HG02973 (cell line): Measurements from ENCODE around the gene C20orf204.

Source experiments
- ATAC-seq: cut with Tn5 transposase; IDR thresholded peaks from one replicate; pipeline ENCODE4 v1.9.1; 2021; ENCODE audit warnings: moderate library complexity; ENCODE audit not compliant: unreplicated experiment

Gene C20orf204

DNA sequence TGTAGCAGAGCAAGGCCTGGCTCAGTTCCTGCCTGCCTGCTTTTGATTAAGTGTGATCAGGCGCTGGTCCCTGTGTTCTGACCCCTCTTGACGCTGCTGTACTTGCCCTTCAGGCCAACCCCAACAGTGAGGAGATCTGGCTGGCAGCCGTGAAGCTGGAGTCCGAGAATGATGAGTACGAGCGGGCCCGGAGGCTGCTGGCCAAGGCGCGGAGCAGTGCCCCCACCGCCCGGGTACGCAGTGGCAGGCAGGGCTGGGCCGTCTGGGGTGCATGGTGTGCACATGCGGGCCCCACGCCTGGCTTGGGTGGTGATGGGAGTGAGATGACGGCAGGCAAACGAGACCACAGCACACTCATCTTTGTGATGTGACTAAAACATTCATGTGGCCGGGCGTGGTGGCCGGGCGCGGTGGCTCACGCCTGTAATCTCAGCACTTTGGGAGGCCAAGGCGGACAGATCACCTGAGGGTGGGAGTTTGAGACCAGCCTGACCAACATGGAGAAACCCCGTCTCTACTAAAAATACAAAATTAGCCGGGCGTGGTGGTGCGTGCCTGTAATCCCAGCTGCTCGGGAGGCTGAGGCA, 10.1 kb upstream of the C20orf204 start:
- ATAC-seq, result no peak

- ATAC-seq, result no peak
These were observed 7.8 kb upstream of the C20orf204 start for GRCh38 chr20:64027981-64028685.

- ATAC-seq, result no peak
These were observed 6.5 kb upstream of the C20orf204 start for GRCh38 chr20:64029293-64030117.

DNA sequence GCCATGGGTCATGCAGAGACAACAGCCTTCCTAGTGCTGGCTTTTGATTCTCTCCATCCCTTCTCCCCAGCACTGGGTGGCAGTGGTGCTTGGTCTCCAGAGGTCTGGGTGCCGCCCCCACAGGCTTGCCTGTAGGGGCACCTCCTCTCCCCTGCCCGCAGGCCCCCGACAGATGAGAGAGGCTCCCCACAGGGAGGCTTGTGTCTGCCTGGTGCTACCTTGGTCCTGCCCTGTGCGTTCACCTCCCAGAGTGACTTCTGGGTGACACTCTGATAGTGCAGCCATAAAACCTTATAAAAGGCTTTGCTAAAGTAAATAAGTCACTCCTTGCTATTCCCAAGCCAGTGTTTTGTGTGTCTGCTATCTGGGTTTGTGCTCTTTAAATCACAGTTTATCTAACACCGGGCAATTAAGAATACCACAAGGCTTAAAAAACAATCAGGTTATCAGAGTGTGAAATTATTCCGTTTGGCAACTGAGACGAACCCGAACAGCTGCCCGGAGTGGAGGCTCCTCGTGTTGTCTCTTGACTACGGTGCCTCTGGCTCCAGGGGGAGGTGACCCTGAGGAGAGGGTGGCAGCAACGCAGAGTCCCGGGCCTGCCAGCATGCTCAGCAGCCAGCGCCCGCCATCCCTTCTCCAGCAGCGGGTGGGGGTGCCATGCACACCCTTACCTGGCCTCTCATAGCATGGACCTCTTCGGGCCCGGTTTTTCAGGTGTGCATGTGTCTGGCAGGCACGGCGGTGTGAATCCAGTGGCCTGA, 5.4 kb upstream of the C20orf204 start:
- ATAC-seq, result no peak

DNA sequence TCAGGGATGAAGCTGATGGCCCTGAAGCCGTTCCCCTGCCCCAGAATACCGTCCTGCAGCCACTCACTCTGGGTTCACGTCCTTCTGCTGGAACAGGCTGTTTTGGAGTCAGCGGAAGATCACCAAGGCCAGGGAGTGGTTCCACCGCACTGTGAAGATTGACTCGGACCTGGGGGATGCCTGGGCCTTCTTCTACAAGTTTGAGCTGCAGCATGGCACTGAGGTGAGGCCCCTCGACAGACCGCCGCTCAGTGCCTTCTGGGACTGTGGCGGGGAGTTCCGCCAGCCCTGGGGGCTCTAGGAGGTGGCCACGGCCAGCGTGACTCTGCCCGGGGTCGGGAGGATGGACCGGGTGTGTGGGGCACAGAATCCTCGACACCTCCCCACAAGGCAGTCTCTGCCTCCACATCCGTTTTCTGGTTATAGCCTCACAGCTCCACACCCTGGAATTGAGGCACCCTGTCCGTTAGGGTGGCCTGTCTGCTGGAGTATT, 4.1 kb upstream of the C20orf204 start:
- ATAC-seq, result no peak

DNA sequence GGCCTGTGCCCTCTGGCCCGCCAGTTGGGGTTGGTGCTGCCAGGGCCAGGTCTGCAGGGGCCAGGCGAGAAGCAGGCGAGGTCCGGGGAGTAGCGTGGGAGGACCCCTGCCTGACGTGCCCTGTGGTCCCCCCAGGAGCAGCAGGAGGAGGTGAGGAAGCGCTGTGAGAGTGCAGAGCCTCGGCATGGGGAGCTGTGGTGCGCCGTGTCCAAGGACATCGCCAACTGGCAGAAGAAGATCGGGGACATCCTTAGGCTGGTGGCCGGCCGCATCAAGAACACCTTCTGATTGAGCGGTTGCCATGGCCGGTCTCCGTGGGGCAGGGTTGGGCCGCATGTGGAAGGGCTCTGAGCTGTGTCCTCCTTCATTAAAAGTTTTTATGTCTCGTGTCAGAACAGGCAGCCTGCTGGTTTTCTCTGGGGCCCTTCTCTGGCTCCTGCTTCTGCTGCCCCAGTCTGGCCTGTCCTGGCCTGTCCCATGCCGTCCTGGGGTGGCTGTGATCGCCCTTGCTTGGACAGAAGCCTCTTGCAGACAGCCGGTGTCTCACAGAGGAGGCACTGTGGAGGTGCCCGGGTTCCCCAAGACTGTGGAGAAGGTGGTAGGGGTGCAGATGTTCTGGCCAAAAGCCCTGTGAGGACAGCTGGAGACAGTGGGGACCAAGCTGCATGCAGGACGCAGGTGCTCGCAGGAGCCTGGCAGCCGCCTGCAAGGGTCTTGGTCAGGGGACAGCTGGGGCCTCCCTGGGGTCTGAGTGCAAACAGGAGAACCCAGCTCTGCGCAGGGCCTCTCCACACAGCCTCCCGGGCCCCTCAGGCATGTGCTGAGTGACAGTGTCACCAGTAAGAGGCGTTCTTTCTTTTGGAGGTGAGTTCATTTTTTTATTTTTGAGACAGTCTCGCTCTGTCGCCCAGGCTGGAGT, 3.0 kb upstream of the C20orf204 start:
- ATAC-seq, result no peak

DNA sequence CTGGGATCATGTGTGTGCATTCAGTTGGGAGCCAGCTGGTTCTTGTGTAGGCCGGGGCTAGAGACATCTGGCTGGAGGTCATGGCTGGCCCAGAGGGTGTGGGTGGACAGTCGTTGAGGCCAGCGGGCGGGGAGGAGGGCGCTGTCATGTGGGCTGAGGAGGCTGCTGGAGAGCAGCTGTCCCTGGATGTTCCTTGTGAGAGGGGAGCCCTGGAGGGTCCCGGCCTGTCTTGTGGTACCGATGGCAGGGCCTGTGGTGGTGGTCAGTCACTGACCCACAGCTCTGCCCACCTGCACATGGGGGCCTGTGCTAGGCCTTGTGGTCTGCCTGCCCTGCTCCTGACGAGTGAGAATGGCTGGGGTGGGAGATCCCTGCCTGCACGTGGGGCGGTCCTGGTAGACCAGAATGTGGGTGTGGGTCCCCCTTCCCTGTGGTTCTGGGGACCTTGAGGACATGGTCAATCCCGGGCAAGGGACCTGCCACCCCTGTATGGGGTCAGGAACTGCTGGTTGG, 1.9 kb upstream of the C20orf204 start:
- no peak for ATAC-seq

- ATAC-seq, result no peak
These were observed 683 bp upstream of the C20orf204 start for GRCh38 chr20:64035066-64035932.

DNA sequence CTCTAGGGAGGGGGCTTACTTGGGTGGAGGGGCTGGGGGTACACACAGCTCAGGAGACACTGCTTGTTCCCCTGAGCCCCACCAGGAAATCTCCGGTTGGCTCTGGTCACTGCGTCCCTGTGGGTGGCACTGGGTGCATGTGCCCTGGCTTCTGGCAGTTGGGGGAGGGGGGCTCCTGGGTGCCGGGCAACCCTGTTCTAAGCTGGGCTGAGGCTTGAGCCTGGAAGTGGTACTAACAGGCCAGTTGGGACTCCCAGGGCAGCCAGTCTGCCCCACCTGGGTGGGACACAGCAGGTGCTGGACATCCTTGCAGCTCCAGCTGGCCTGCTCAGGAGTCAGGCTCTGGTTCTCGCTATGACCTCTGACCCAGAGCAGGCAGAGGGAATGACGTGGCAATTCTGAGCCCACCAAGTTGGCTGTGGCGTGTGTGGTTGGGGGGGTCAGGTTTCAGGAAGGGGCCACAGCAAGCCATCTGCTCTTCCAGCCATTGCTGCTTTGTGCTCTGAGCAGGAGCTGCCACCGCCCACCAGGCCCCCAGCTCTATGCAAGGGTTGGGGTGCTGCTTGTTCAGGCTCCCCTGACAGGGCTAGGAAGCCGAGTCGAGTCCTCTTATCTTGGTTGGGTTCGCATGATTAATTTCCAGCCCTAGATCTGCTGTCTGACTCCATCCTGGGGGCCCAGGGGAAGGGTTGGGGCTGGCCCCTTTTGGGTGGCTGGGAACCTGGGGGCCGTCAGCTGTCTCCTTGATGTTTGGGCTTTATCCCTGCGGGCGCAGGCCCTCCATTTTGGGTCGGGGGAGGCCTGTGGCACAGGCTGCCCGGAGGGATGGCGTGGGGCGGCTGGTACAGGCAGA, 590 bp downstream of the C20orf204 start:
- no peak for ATAC-seq

DNA sequence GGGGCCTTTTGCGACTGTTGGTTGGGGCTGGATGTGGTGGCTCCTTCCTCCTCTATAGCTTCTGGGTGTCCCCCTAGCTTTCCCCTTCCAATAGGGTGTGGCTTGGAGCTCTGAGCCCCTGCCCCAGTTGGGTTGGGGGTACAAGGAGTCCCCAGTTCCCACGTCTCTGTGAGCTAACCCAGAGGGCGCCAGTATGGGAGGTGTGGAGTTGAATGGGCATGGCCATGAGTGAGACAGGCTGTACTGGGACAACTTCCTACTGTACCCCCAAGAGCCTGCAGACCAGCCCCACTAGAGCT, 1.2 kb downstream of the C20orf204 start:
- no peak for ATAC-seq

GRCh38 chr20:64037498-64038213, 1.7 kb downstream of the C20orf204 start:
- ATAC-seq, result no peak

DNA sequence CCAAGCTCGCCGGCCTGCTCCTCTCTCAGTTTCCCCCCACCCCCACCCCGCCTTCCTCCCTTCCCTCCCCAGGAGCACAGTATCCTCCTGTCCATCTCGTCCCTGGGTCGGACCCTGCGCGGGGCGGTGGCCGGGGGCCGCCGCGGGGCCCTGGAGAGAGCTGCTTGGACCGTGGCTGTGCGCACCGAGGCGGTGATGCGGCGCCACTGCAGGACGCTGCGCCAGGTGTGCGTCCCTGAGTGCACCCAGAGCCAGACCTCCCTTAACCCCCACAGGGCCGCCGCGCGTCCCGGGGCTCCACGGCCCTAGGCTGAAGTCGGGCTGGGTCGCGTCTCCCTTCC, 2.2 kb downstream of the C20orf204 start:
- no peak for ATAC-seq

GRCh38 chr20:64038565-64039292, 2.7 kb downstream of the C20orf204 start:
- ATAC-seq, result no peak

DNA sequence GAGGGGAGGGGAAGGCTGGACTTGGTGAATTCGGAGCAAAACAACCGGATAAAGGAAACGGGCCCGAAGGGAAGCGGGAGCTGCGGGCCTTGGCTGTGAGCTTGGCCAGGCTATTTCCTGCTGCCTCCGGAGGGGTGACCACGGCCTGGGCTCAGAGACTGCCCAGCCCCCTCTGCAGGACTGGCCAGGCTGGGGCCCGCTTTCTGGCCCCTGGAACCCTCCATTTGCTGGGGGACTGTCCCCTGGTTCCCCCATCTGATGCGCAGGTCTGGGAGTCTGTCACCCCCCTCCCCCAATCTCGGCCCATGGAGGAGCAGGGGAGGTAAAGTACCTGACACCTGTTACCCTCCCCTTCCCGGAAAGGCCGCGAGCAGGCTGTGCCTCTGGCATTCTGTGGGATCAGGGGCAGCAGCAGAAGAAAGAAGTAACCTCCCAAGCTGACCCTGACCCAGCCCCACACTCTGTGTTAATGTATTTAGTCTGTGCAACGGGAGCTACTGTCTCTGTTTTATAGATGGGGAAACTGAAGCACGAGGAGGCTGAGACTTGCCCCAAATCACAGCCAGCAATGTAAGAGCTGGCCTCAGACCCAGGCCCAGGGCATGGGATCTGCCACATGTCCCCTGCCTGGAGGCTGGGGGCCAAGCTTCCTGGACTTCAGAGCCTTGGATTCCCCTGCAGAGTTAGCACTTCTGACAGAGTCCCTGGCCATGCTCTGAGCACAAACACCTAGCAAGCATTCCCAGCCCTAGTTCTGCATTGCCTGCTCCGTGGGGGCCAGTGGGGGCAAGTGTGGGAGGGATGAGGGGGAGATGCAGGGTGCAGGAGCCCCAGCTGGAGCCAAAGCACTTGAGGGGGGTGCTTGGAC, 3.5 kb downstream of the C20orf204 start:
- no peak for ATAC-seq

DNA sequence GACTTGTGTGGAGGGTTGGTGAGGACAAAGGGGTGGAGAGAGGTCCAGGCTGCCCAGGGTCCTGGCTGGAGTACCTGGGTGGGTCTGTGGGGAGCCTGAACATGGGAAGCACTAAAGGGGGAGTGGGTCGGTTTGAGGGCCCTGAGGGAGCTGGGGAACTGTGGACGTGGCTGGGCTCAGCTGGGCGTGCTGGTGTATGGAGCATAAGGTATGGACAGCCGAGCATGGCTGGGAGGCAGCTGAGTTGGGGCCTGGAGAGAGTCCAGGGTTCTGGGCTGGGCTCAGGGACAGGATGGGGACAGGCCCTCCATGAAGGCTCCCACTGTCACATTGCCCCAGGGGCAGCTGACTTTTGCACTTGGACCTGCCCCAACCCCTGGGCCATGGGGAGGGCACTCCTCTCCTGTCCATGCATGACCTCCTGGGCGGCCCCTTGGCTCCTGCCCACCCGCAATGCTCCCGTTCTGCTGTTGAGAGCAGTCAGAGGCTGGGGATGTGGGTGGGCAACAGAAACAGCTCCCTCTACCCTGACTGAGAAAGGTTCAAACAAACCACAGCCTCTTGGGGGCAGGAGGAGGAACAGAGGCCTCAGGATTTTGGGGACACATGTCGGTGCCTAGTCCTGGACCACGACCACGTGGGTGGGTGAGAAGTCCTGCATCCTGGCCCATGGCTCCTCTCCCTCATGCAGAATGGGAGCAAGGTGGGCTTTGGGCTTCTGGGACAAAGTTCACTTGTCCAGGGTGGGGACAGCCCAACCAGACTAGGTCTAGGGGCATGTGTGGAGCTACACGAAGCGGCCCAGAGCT, 4.5 kb downstream of the C20orf204 start:
- no peak for ATAC-seq
